IMR-90 (cell line): ENCODE results near the gene TADA1. TPM values are rescaled to one million over a fixed set of nuclear protein-coding genes. Genes with fewer than 3 reads are reported as not detected.

Experiments used
- ATAC-seq: fragments of 200-7000 bp; cut with Tn5 transposase; 2 replicates; pipeline ENCODE4 v1.9.1; 2020; ENCODE audit warnings: low read depth, mild to moderate bottlenecking, moderate library complexity
- BruUV-seq: library from RNA; stranded (reverse); fragments of 400-500 nt; replicated peaks from 2 replicates; lab custom pipeline; 2021; lab: Mats Ljungman, UMichigan
- CTCF ChIA-PET: fragments of 300-600 bp; formaldehyde crosslinking; extraction: SDS; loops from one replicate; lab custom pipeline; 2021; ENCODE audit warnings: antibody characterized with exemption; lab: Yijun Ruan, JAX
- POLR2A ChIA-PET: fragments of 300-600 bp; sonication (Branson Sonifier 250); formaldehyde crosslinking; loops from one replicate; lab custom pipeline; 2022; ENCODE audit warnings: antibody characterized with exemption; ENCODE audit not compliant: unreplicated experiment; lab: Charles Lee
- DNase-seq: peaks from one replicate; pipeline ENCODE4 v3.0.0; 2013
- H2AFZ ChIP-seq: replicated peaks from 2 replicates; pipeline ENCODE3; 2013; ENCODE audit warnings: low read length, mild to moderate bottlenecking; ENCODE audit not compliant: poor library complexity
- H2AK5ac ChIP-seq: 2 replicates; pipeline ENCODE4 v1.6.1; 2013; ENCODE audit warnings: low read depth, low read length, inconsistent platforms
- H2AK9ac ChIP-seq: replicated peaks from 2 replicates; pipeline ENCODE3; 2013; ENCODE audit warnings: mild to moderate bottlenecking, low read depth, low read length, moderate library complexity; ENCODE audit not compliant: poor library complexity
- H2BK120ac ChIP-seq: 2 replicates; pipeline ENCODE4 v1.6.1; 2013; ENCODE audit warnings: low read depth, low read length, inconsistent platforms
- H2BK15ac ChIP-seq: 3 replicates; pipeline ENCODE4 v1.6.1; 2013; ENCODE audit warnings: low read depth, low read length, inconsistent platforms
- H2BK20ac ChIP-seq: 2 replicates; pipeline ENCODE4 v1.6.1; 2013; ENCODE audit warnings: low read depth, mild to moderate bottlenecking, inconsistent platforms, low read length, moderate library complexity
- H2BK5ac ChIP-seq: 2 replicates; pipeline ENCODE4 v1.6.1; 2013; ENCODE audit warnings: mild to moderate bottlenecking, low read depth, low read length, inconsistent platforms; ENCODE audit not compliant: poor library complexity, severe bottlenecking
- H3K14ac ChIP-seq: replicated peaks from 2 replicates; pipeline ENCODE4 v1.6.1; 2013; ENCODE audit warnings: low read depth, low read length, inconsistent platforms
- H3K18ac ChIP-seq: 2 replicates; pipeline ENCODE4 v1.6.1; 2013; ENCODE audit warnings: low read depth, low read length, control low read depth
- H3K23ac ChIP-seq: 2 replicates; pipeline ENCODE4 v1.6.1; 2013; ENCODE audit warnings: low read depth, low read length, inconsistent platforms
- H3K27ac ChIP-seq: 2 replicates; pipeline ENCODE4 v1.5.1; 2013; ENCODE audit warnings: mild to moderate bottlenecking, control low read depth, low read length; ENCODE audit not compliant: insufficient read depth
- H3K27me3 ChIP-seq: 2 replicates; pipeline ENCODE4 v1.6.1; 2013; ENCODE audit warnings: low read length; ENCODE audit not compliant: control insufficient read depth, insufficient read depth
- H3K36me3 ChIP-seq: 2 replicates; pipeline ENCODE4 v1.6.1; 2013; ENCODE audit warnings: low read length, mixed read lengths; ENCODE audit not compliant: control insufficient read depth, insufficient read depth
- H3K4ac ChIP-seq: 2 replicates; pipeline ENCODE4 v1.6.1; 2013; ENCODE audit warnings: low read depth, low read length, inconsistent platforms
- H3K4me1 ChIP-seq: 2 replicates; pipeline ENCODE4 v1.6.1; 2013; ENCODE audit warnings: low read length, mixed read lengths; ENCODE audit not compliant: control insufficient read depth, insufficient read depth
- H3K4me2 ChIP-seq: 2 replicates; pipeline ENCODE4 v1.6.1; 2013; ENCODE audit warnings: low read depth, mild to moderate bottlenecking, control low read depth, low read length, moderate library complexity
- H3K4me3 ChIP-seq: 2 replicates; pipeline ENCODE4 v1.5.1; 2013; ENCODE audit warnings: low read depth, mild to moderate bottlenecking, control low read depth, low read length, moderate library complexity; ENCODE audit not compliant: insufficient read depth
- H3K56ac ChIP-seq: 2 replicates; pipeline ENCODE4 v1.6.1; 2013; ENCODE audit warnings: low read length, inconsistent platforms; ENCODE audit not compliant: insufficient read depth; ENCODE audit errors: extremely low read depth
- H3K79me1 ChIP-seq, 2 experiments: 2 replicates each; pipeline ENCODE4 v1.6.1; 2013; ENCODE audit warnings: low read length in 2 of 2, inconsistent platforms in 1 of 2, low read depth in 1 of 2
- H3K9ac ChIP-seq: 2 replicates; pipeline ENCODE4 v1.6.1; 2013; ENCODE audit warnings: low read depth, low read length, control low read depth
- H3K9me1 ChIP-seq: 2 replicates; pipeline ENCODE4 v1.6.1; 2013; ENCODE audit warnings: low read length, inconsistent platforms; ENCODE audit not compliant: insufficient read depth
- H3K9me3 ChIP-seq: 2 replicates; pipeline ENCODE4 v1.6.1; 2013; ENCODE audit warnings: low read length; ENCODE audit not compliant: control insufficient read depth, insufficient read depth
- H4K20me1 ChIP-seq: 2 replicates; pipeline ENCODE4 v1.6.1; 2013; ENCODE audit warnings: low read length, inconsistent platforms; ENCODE audit not compliant: insufficient read depth
- H4K5ac ChIP-seq: 2 replicates; pipeline ENCODE4 v1.6.1; 2013; ENCODE audit warnings: mild to moderate bottlenecking, low read depth, low read length, control low read depth
- H4K8ac ChIP-seq, 2 experiments: 2 replicates each; pipeline ENCODE4 v1.6.1; 2013; ENCODE audit warnings: low read depth in 2 of 2, low read length in 2 of 2, control low read depth in 1 of 2, inconsistent platforms in 1 of 2
- H4K91ac ChIP-seq: 2 replicates; pipeline ENCODE4 v1.6.1; 2013; ENCODE audit warnings: low read depth, low read length, inconsistent platforms; ENCODE audit not compliant: insufficient read depth
- CEBPB ChIP-seq: IDR thresholded peaks from 2 replicates; pipeline ENCODE4 v1.6.1; 2012; ENCODE audit warnings: low read depth, low read length, improper control_type of control experiment
- CTCF ChIP-seq: conservative IDR thresholded peaks from 2 replicates; pipeline ENCODE4 v1.5.1; 2012; ENCODE audit warnings: mild to moderate bottlenecking, low read depth, low read length, improper control_type of control experiment
- MAZ ChIP-seq: IDR thresholded peaks from 2 replicates; pipeline ENCODE4 v1.6.1; 2012; ENCODE audit warnings: low read depth, mild to moderate bottlenecking, low read length, improper control_type of control experiment, moderate library complexity, borderline replicate concordance
- RCOR1 ChIP-seq: IDR thresholded peaks from 2 replicates; pipeline ENCODE4 v1.6.1; 2012; ENCODE audit warnings: mild to moderate bottlenecking, low read length, improper control_type of control experiment; ENCODE audit not compliant: insufficient replicate concordance
- WGBS, 2 experiments: methylation state at CpG; one replicate each; pipeline versions ENCODE4 v1.1.5 to v1.1.7; 2013; ENCODE audit warnings: missing lambda C conversion rate in 2 of 2; ENCODE audit not compliant: insufficient read length in 1 of 2; ENCODE audit errors: extremely low coverage in 2 of 2; 5-methylcytosine and 5-hydroxymethylcytosine counted together
- dilution Hi-C: fragments of 300-500 bp; cut with HindIII; formaldehyde crosslinking; loops from one replicate; pipeline ENCODE4 v1.14.3; 2018; ENCODE audit warnings: low sequenced_read_pairs; ENCODE audit not compliant: unreplicated experiment
- in situ Hi-C: fragments of 300-500 bp; cut with MboI; formaldehyde crosslinking; loops from 3 replicates; pipeline ENCODE4 v1.14.3; 2019; ENCODE audit warnings: low sequenced_read_pairs, inconsistent platforms, mixed read lengths
- intact Hi-C: fragments of 100-400 bp; cut with micrococcal nuclease; formaldehyde crosslinking; loops from 2 replicates; pipeline ENCODE4 v1.10.0; 2022
- polyA plus RNA-seq, 3 experiments: library from polyadenylated mRNA; depleted of rRNA; stranded (reverse); fragments of >200 nt; gene quantifications; 2 replicates each; pipeline ENCODE4 v1.2.3, GENCODE V29; 2012; ENCODE audit warnings: low replicate concordance in 1 of 3
- total RNA-seq: library from RNA; depleted of rRNA; stranded (reverse); fragments of >200 nt; gene quantifications from 2 replicates; pipeline ENCODE4 v1.2.3, GENCODE V29; 2012
- TF ChIP-seq, protein P1 (sequence below): fragments of 150-350 bp; IDR thresholded peaks from 2 replicates; pipeline ENCODE4 v1.6.1; 2017; ENCODE audit warnings: mild to moderate bottlenecking, antibody characterized with exemption, low read length, low read depth

Gene TADA1
- total and polyA plus RNA-seq, 2 of the 4 experiments (the other 2 are of a cell fraction): 8.2 to 16.8 TPM

- dilution Hi-C loops: no loop called here
- POLR2A ChIA-PET: no interaction called here
- TF ChIP-seq CEBPB (no peak), MAZ (no peak), CTCF (no peak), RCOR1 (no peak)
- TF ChIP-seq, protein P1, sequence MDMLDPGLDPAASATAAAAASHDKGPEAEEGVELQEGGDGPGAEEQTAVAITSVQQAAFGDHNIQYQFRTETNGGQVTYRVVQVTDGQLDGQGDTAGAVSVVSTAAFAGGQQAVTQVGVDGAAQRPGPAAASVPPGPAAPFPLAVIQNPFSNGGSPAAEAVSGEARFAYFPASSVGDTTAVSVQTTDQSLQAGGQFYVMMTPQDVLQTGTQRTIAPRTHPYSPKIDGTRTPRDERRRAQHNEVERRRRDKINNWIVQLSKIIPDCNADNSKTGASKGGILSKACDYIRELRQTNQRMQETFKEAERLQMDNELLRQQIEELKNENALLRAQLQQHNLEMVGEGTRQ: no peak
These were observed 8.9 kb upstream of the TADA1 start for GRCh38 chr1:166884971-166885370.

More at GRCh38 chr1:166884971-166885370, 8.9 kb upstream of the TADA1 start:
- Histone ChIP-seq H3K18ac (no peak overlapping the region), H3K4me1 (no peaks in the 10 kb centered on the region), H3K14ac (no peak overlapping the region), H3K4me3 (no peak overlapping the region), H2AFZ (no peak overlapping the region), H3K27me3 (peaks cover 25% of the 10 kb centered on the region), H2BK120ac (no peak overlapping the region), H4K8ac (no peak overlapping the region), H3K4me2 (no peak overlapping the region), H3K9ac (no peak overlapping the region), H3K9me1 (no peaks in the 10 kb centered on the region), H2BK20ac (no peak overlapping the region), H3K36me3 (no peaks in the 10 kb centered on the region), H4K91ac (no peak overlapping the region), H3K9me3 (no peaks in the 10 kb centered on the region), H4K20me1 (no peaks in the 10 kb centered on the region), H2AK5ac (no peak overlapping the region), H3K4ac (no peak overlapping the region), H2AK9ac (no peak overlapping the region), H3K56ac (no peak overlapping the region), H4K5ac (no peak overlapping the region), H3K23ac (no peak overlapping the region), H2BK15ac (no peak overlapping the region), H3K27ac (no peak overlapping the region), H2BK5ac (no peak overlapping the region), H3K79me1 (no peaks in the 10 kb centered on the region)
- no CpG with 5 or more reads among the region's 3 CpGs for WGBS, 2 experiments
- no TSS peak for BruUV-seq
- CTCF ChIA-PET: interaction anchor here (2.9 kb wide), 1 partner anchor 174 kb away, joined by 11 read pairs; no protein-coding TSS in a partner anchor
- in situ Hi-C loops: no loop called here
- ATAC-seq: no peak
- DNase-seq: no peak
- intact Hi-C loops: loop anchor here (1.0 kb wide), 1 partner anchor 174 kb away; no protein-coding TSS in a partner anchor
